H9 (cell line): ENCODE measurements around the gene C2orf72. TPM values are rescaled to one million over a fixed set of nuclear protein-coding genes. Genes with fewer than 3 reads are reported as not detected.

Experiments used
- DNase-seq: peaks from one replicate; pipeline ENCODE4 v3.0.0-alpha.2; 2017
- H2AFZ ChIP-seq: one replicate; pipeline ENCODE4 v1.6.1; 2013; ENCODE audit warnings: mild to moderate bottlenecking, low read length, control low read depth, moderate library complexity
- H2AK5ac ChIP-seq: 2 replicates; pipeline ENCODE4 v1.6.1; 2013; ENCODE audit warnings: low read length, control low read depth, mixed read lengths; ENCODE audit not compliant: insufficient read length
- H2BK120ac ChIP-seq: one replicate; pipeline ENCODE4 v1.6.1; 2013; ENCODE audit warnings: low read depth, mild to moderate bottlenecking, low read length, control low read depth, inconsistent platforms; ENCODE audit not compliant: poor library complexity, severe bottlenecking
- H2BK12ac ChIP-seq: 2 replicates; pipeline ENCODE4 v1.6.1; 2013; ENCODE audit warnings: low read length, control low read depth, mixed read lengths, low read depth; ENCODE audit not compliant: insufficient read length
- H2BK15ac ChIP-seq: 2 replicates; pipeline ENCODE4 v1.6.1; 2013; ENCODE audit warnings: low read depth, low read length, control low read depth
- H2BK20ac ChIP-seq: one replicate; pipeline ENCODE4 v1.6.1; 2013; ENCODE audit warnings: low read depth, mild to moderate bottlenecking, low read length, control low read depth, inconsistent platforms; ENCODE audit not compliant: poor library complexity, severe bottlenecking
- H2BK5ac ChIP-seq: 2 replicates; pipeline ENCODE4 v1.6.1; 2013; ENCODE audit warnings: low read length, control low read depth, mixed read lengths; ENCODE audit not compliant: insufficient read length
- H3K14ac ChIP-seq: 2 replicates; pipeline ENCODE4 v1.6.1; 2013; ENCODE audit warnings: low read length, control low read depth; ENCODE audit not compliant: insufficient read depth
- H3K18ac ChIP-seq: 2 replicates; pipeline ENCODE4 v1.6.1; 2013; ENCODE audit warnings: low read depth, mild to moderate bottlenecking, mixed read lengths, low read length, control low read depth; ENCODE audit not compliant: insufficient read length
- H3K23ac ChIP-seq: 2 replicates; pipeline ENCODE4 v1.6.1; 2013; ENCODE audit warnings: low read length, control low read depth, mixed read lengths, low read depth; ENCODE audit not compliant: insufficient read length
- H3K23me2 ChIP-seq: 2 replicates; pipeline ENCODE4 v1.6.1; 2013; ENCODE audit warnings: low read depth, mild to moderate bottlenecking, mixed read lengths, low read length, control low read depth; ENCODE audit not compliant: insufficient read length, poor library complexity, severe bottlenecking
- H3K27ac ChIP-seq: 2 replicates; pipeline ENCODE4 v1.5.1; 2013; ENCODE audit warnings: low read length, control low read depth, mixed read lengths, low read depth; ENCODE audit not compliant: insufficient read length
- H3K27me3 ChIP-seq: 2 replicates; pipeline ENCODE4 v1.6.1; 2013; ENCODE audit warnings: low read length, control low read depth, inconsistent platforms; ENCODE audit not compliant: insufficient read depth
- H3K4ac ChIP-seq: 2 replicates; pipeline ENCODE4 v1.6.1; 2013; ENCODE audit warnings: low read depth, mild to moderate bottlenecking, control low read depth, inconsistent platforms, low read length, moderate library complexity
- H3K4me1 ChIP-seq: 2 replicates; pipeline ENCODE4 v1.6.1; 2013; ENCODE audit warnings: low read length, control low read depth, inconsistent platforms; ENCODE audit not compliant: insufficient read depth
- H3K4me2 ChIP-seq: 2 replicates; pipeline ENCODE4 v1.6.1; 2013; ENCODE audit warnings: low read length, control low read depth, mixed read lengths; ENCODE audit not compliant: insufficient read length, insufficient read depth
- H3K56ac ChIP-seq: 2 replicates; pipeline ENCODE4 v1.6.1; 2013; ENCODE audit warnings: low read depth, mild to moderate bottlenecking, mixed read lengths, low read length, control low read depth; ENCODE audit not compliant: insufficient read length
- H3K79me1 ChIP-seq: 2 replicates; pipeline ENCODE4 v1.6.1; 2013; ENCODE audit warnings: low read depth, mild to moderate bottlenecking, moderate library complexity, low read length, control low read depth, inconsistent platforms; ENCODE audit not compliant: insufficient read depth, poor library complexity, severe bottlenecking
- H3K79me2 ChIP-seq: 2 replicates; pipeline ENCODE4 v1.6.1; 2013; ENCODE audit warnings: low read length, control low read depth, inconsistent platforms; ENCODE audit not compliant: insufficient read depth
- H3K9ac ChIP-seq: 2 replicates; pipeline ENCODE4 v1.6.1; 2013; ENCODE audit warnings: low read length, control low read depth, mixed read lengths; ENCODE audit not compliant: insufficient read length; ENCODE audit errors: extremely low read depth
- H3K9me3 ChIP-seq: one replicate; pipeline ENCODE4 v1.6.1; 2013; ENCODE audit warnings: low read depth, low read length, inconsistent platforms; ENCODE audit not compliant: control insufficient read depth
- H3T11ph ChIP-seq: one replicate; pipeline ENCODE4 v1.6.1; 2013; ENCODE audit warnings: mild to moderate bottlenecking, low read length, control low read depth, inconsistent platforms
- H4K20me1 ChIP-seq: one replicate; pipeline ENCODE4 v1.6.1; 2013; ENCODE audit not compliant: control insufficient read depth, insufficient read length, insufficient read depth
- H4K5ac ChIP-seq: 2 replicates; pipeline ENCODE4 v1.6.1; 2013; ENCODE audit warnings: low read depth, mild to moderate bottlenecking, mixed read lengths, low read length, control low read depth; ENCODE audit not compliant: insufficient read length
- H4K8ac ChIP-seq: replicated peaks from 2 replicates; pipeline ENCODE4 v1.6.1; 2013; ENCODE audit warnings: low read length, control low read depth, mixed read lengths, low read depth; ENCODE audit not compliant: insufficient read length
- H4K91ac ChIP-seq: 2 replicates; pipeline ENCODE4 v1.6.1; 2013; ENCODE audit warnings: low read depth, mild to moderate bottlenecking, moderate library complexity, mixed read lengths, low read length, control low read depth; ENCODE audit not compliant: insufficient read length
- H3K27ac Mint-ChIP-seq, 3 experiments: 2 replicates in 2 of 3; 3 replicates in 1 of 3; pipeline ENCODE4 v1.8.0; 2020 to 2021; ENCODE audit warnings: mixed read lengths in 3 of 3, mild to moderate bottlenecking in 1 of 3, moderate library complexity in 1 of 3
- H3K27me3 Mint-ChIP-seq: 2 replicates; pipeline ENCODE4 v1.8.0; 2021; ENCODE audit warnings: low read depth, mild to moderate bottlenecking, moderate library complexity, mixed read lengths
- H3K36me3 Mint-ChIP-seq, 3 experiments: 2 replicates in 2 of 3; 3 replicates in 1 of 3; pipeline ENCODE4 v1.8.0; 2020 to 2021; ENCODE audit warnings: low read depth in 3 of 3, mixed read lengths in 3 of 3; ENCODE audit not compliant: insufficient read depth in 1 of 3
- H3K4me1 Mint-ChIP-seq, 2 experiments: 2 replicates each; pipeline ENCODE4 v1.8.0; 2020; ENCODE audit warnings: mixed read lengths in 2 of 2
- H3K4me3 Mint-ChIP-seq, 2 experiments: 2 replicates in 1 of 2; 3 replicates in 1 of 2; pipeline ENCODE4 v1.8.0; 2020 to 2021; ENCODE audit warnings: mild to moderate bottlenecking in 2 of 2, mixed read lengths in 2 of 2, moderate library complexity in 1 of 2
- H3K9me3 Mint-ChIP-seq, 2 experiments: 2 replicates in 1 of 2; 3 replicates in 1 of 2; pipeline ENCODE4 v1.8.0; 2020; ENCODE audit warnings: mild to moderate bottlenecking in 2 of 2, mixed read lengths in 2 of 2, moderate library complexity in 1 of 2
- WGBS: extraction: QIAGEN DNeasy Blood & Tissue Kit; methylation state at CpG from one replicate; pipeline ENCODE4 v1.1.7; 2013; ENCODE audit warnings: missing lambda C conversion rate, low lambda C conversion rate, mixed read lengths; ENCODE audit not compliant: insufficient read length; ENCODE audit errors: extremely low coverage; 5-methylcytosine and 5-hydroxymethylcytosine counted together
- total RNA-seq: library from RNA; stranded (reverse); gene quantifications from 2 replicates; pipeline ENCODE4 v1.2.1, GENCODE V29; 2021
- TF ChIP-seq, protein P1 (sequence below): fragments of 200-600 bp; sonication (generic); conservative IDR thresholded peaks from 3 replicates; pipeline ENCODE4 v1.8.0; 2021; ENCODE audit warnings: antibody characterized with exemption, mild to moderate bottlenecking

C2orf72 gene
- total RNA-seq, 1 experiment from 2014 or later = 1.0 TPM

DNA sequence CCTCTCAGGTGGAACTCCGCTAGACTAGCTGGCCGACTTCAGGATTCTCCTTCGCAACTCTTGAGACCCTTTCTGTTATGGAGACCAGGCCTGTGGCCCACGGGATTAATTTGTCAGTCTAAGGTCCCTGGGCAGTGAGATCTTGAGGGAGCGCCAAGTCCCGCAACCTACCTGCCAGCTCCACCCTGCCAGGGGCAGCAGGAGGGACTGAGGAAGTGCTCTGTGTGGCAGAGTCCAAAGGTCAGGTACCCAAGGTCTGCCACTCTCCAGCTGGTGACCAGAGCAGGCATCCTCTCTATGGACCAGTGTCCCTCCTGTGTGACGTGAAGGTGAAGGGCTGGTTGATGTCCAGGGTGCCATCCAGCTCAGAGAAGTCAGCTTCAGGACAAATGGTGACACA is 45.7 kb upstream of the C2orf72 start:
- Histone ChIP-seq H2AFZ (no peak overlapping the region), H2BK5ac (no peak overlapping the region)

More for the DNA sequence above, 45.7 kb upstream of the C2orf72 start:
- Histone ChIP-seq H4K8ac (no peak overlapping the region), H3K27ac (no peak overlapping the region), H2BK120ac (no peak overlapping the region), H4K5ac (no peak overlapping the region), H2BK12ac (no peak overlapping the region), H3K79me2 (no peaks in the 10 kb centered on the region), H3K4ac (no peak overlapping the region), H3K14ac (no peak overlapping the region), H3K56ac (no peak overlapping the region), H3T11ph (no peak overlapping the region), H3K23me2 (no peaks in the 10 kb centered on the region), H3K9ac (no peak overlapping the region), H3K18ac (no peak overlapping the region), H3K23ac (no peak overlapping the region), H3K79me1 (no peaks in the 10 kb centered on the region), H3K4me2 (no peak overlapping the region), H3K27me3 (no peaks in the 10 kb centered on the region), H4K91ac (no peak overlapping the region), H2BK20ac (no peak overlapping the region), H3K4me1 (no peaks in the 10 kb centered on the region), H2AK5ac (no peak overlapping the region), H3K9me3 (no peaks in the 10 kb centered on the region), H2BK15ac (no peak overlapping the region), H4K20me1 (no peaks in the 10 kb centered on the region)
- no peaks in the 10 kb centered on the region for H3K36me3 Mint-ChIP-seq
- no peak for DNase-seq
- H3K27me3 Mint-ChIP-seq = peaks cover 9% of the 10 kb centered on the region
- no CpG with 5 or more reads among the region's 7 CpGs for WGBS
- H3K4me3 Mint-ChIP-seq = no peak overlapping the region; a peak in 1 of 5 replicates
- peaks cover 5% of the 10 kb centered on the region in 2 experiments for H3K4me1 Mint-ChIP-seq
- H3K27ac Mint-ChIP-seq = peak overlapping the region in 1 of 3 experiments; percentile 44; a peak in 1 of 7 replicates
- TF ChIP-seq, protein P1, sequence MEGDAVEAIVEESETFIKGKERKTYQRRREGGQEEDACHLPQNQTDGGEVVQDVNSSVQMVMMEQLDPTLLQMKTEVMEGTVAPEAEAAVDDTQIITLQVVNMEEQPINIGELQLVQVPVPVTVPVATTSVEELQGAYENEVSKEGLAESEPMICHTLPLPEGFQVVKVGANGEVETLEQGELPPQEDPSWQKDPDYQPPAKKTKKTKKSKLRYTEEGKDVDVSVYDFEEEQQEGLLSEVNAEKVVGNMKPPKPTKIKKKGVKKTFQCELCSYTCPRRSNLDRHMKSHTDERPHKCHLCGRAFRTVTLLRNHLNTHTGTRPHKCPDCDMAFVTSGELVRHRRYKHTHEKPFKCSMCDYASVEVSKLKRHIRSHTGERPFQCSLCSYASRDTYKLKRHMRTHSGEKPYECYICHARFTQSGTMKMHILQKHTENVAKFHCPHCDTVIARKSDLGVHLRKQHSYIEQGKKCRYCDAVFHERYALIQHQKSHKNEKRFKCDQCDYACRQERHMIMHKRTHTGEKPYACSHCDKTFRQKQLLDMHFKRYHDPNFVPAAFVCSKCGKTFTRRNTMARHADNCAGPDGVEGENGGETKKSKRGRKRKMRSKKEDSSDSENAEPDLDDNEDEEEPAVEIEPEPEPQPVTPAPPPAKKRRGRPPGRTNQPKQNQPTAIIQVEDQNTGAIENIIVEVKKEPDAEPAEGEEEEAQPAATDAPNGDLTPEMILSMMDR = no peak
- H3K9me3 Mint-ChIP-seq = no peaks in the 10 kb centered on the region
